ENCODE data around the gene TRIM68. TPM values are rescaled to one million over a fixed set of nuclear protein-coding genes. Genes with fewer than 3 reads are reported as not detected.

The TRIM68 gene
- total RNA-seq, 1 experiment from 2014 or later: 8.2 TPM

DNA sequence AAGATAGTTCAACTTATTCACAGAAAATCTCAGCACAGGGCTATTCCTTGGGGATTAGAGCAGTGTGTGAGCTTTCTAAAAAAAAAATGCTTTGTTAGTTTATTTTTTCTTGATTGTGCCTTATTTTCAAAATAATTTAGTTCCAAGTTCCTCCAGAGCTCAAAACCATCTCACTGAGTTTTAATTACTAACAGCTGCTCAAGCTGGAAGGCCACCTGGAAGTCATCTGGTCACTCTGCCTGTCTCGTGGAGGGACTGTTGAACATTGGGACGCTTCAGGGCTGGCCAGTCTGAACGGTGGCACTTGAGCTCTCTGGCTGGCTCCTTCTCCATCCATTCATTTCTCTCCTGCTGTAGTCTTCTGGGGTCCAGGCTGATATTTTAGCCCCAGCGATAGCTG lies 39.7 kb upstream of the TRIM68 start (continued):
- TF ChIP-seq, protein P1, sequence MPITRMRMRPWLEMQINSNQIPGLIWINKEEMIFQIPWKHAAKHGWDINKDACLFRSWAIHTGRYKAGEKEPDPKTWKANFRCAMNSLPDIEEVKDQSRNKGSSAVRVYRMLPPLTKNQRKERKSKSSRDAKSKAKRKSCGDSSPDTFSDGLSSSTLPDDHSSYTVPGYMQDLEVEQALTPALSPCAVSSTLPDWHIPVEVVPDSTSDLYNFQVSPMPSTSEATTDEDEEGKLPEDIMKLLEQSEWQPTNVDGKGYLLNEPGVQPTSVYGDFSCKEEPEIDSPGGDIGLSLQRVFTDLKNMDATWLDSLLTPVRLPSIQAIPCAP (CRISPR knock-in tag; IDR thresholded peaks at IDR 0.05): no peak
- TF ChIP-seq, protein P2, sequence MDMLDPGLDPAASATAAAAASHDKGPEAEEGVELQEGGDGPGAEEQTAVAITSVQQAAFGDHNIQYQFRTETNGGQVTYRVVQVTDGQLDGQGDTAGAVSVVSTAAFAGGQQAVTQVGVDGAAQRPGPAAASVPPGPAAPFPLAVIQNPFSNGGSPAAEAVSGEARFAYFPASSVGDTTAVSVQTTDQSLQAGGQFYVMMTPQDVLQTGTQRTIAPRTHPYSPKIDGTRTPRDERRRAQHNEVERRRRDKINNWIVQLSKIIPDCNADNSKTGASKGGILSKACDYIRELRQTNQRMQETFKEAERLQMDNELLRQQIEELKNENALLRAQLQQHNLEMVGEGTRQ (CRISPR knock-in tag; IDR thresholded peaks at IDR 0.05): no peak
- TF ChIP-seq, protein P3, sequence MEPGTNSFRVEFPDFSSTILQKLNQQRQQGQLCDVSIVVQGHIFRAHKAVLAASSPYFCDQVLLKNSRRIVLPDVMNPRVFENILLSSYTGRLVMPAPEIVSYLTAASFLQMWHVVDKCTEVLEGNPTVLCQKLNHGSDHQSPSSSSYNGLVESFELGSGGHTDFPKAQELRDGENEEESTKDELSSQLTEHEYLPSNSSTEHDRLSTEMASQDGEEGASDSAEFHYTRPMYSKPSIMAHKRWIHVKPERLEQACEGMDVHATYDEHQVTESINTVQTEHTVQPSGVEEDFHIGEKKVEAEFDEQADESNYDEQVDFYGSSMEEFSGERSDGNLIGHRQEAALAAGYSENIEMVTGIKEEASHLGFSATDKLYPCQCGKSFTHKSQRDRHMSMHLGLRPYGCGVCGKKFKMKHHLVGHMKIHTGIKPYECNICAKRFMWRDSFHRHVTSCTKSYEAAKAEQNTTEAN (CRISPR knock-in tag; IDR thresholded peaks at IDR 0.05): no peak

DNA sequence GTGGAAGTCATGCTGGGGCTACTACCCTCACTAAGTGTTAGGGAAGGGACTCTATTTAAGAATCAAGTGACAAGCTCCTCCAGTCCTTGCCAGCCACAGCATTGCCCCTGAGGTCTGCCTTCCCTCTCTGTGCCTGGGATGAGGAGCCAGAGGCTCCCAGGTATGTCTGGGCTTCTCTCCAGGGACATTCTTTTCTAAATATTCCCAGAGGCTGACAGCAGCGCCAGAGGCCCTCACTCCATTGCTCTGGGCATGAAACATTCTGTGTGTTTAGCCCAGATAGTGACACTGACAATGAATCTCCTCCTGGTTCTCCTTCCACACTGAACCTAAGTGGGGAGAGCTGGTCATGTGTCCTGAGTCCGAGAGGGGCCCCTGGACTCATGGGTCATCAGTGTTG lies 37.9 kb upstream of the TRIM68 start:
- TF ChIP-seq, protein P4, sequence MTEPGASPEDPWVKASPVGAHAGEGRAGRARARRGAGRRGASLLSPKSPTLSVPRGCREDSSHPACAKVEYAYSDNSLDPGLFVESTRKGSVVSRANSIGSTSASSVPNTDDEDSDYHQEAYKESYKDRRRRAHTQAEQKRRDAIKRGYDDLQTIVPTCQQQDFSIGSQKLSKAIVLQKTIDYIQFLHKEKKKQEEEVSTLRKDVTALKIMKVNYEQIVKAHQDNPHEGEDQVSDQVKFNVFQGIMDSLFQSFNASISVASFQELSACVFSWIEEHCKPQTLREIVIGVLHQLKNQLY (CRISPR knock-in tag; IDR thresholded peaks at IDR 0.05): no peak
- no peak for TF ChIP-seq HMGA2 (CRISPR knock-in tag; IDR thresholded peaks at IDR 0.05)
- TF ChIP-seq, protein P5, sequence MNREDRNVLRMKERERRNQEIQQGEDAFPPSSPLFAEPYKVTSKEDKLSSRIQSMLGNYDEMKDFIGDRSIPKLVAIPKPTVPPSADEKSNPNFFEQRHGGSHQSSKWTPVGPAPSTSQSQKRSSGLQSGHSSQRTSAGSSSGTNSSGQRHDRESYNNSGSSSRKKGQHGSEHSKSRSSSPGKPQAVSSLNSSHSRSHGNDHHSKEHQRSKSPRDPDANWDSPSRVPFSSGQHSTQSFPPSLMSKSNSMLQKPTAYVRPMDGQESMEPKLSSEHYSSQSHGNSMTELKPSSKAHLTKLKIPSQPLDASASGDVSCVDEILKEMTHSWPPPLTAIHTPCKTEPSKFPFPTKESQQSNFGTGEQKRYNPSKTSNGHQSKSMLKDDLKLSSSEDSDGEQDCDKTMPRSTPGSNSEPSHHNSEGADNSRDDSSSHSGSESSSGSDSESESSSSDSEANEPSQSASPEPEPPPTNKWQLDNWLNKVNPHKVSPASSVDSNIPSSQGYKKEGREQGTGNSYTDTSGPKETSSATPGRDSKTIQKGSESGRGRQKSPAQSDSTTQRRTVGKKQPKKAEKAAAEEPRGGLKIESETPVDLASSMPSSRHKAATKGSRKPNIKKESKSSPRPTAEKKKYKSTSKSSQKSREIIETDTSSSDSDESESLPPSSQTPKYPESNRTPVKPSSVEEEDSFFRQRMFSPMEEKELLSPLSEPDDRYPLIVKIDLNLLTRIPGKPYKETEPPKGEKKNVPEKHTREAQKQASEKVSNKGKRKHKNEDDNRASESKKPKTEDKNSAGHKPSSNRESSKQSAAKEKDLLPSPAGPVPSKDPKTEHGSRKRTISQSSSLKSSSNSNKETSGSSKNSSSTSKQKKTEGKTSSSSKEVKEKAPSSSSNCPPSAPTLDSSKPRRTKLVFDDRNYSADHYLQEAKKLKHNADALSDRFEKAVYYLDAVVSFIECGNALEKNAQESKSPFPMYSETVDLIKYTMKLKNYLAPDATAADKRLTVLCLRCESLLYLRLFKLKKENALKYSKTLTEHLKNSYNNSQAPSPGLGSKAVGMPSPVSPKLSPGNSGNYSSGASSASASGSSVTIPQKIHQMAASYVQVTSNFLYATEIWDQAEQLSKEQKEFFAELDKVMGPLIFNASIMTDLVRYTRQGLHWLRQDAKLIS (CRISPR knock-in tag; IDR thresholded peaks at IDR 0.05; ENCODE audit: borderline replicate concordance): no peak
- TF ChIP-seq, protein P6, sequence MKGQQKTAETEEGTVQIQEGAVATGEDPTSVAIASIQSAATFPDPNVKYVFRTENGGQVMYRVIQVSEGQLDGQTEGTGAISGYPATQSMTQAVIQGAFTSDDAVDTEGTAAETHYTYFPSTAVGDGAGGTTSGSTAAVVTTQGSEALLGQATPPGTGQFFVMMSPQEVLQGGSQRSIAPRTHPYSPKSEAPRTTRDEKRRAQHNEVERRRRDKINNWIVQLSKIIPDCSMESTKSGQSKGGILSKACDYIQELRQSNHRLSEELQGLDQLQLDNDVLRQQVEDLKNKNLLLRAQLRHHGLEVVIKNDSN (CRISPR knock-in tag; IDR thresholded peaks at IDR 0.05): no peak
- no peak for TF ChIP-seq JAZF1 (CRISPR knock-in tag; IDR thresholded peaks at IDR 0.05)
- TF ChIP-seq, protein P7, sequence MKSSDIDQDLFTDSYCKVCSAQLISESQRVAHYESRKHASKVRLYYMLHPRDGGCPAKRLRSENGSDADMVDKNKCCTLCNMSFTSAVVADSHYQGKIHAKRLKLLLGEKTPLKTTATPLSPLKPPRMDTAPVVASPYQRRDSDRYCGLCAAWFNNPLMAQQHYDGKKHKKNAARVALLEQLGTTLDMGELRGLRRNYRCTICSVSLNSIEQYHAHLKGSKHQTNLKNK (CRISPR knock-in tag; IDR thresholded peaks at IDR 0.05): no peak
- TF ChIP-seq ZNF396 (CRISPR knock-in tag; IDR thresholded peaks at IDR 0.05; ENCODE audit: borderline replicate concordance): no peak
- TF ChIP-seq, protein P8, sequence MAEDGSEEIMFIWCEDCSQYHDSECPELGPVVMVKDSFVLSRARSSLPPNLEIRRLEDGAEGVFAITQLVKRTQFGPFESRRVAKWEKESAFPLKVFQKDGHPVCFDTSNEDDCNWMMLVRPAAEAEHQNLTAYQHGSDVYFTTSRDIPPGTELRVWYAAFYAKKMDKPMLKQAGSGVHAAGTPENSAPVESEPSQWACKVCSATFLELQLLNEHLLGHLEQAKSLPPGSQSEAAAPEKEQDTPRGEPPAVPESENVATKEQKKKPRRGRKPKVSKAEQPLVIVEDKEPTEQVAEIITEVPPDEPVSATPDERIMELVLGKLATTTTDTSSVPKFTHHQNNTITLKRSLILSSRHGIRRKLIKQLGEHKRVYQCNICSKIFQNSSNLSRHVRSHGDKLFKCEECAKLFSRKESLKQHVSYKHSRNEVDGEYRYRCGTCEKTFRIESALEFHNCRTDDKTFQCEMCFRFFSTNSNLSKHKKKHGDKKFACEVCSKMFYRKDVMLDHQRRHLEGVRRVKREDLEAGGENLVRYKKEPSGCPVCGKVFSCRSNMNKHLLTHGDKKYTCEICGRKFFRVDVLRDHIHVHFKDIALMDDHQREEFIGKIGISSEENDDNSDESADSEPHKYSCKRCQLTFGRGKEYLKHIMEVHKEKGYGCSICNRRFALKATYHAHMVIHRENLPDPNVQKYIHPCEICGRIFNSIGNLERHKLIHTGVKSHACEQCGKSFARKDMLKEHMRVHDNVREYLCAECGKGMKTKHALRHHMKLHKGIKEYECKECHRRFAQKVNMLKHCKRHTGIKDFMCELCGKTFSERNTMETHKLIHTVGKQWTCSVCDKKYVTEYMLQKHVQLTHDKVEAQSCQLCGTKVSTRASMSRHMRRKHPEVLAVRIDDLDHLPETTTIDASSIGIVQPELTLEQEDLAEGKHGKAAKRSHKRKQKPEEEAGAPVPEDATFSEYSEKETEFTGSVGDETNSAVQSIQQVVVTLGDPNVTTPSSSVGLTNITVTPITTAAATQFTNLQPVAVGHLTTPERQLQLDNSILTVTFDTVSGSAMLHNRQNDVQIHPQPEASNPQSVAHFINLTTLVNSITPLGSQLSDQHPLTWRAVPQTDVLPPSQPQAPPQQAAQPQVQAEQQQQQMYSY (CRISPR knock-in tag; IDR thresholded peaks at IDR 0.05): no peak
- TF ChIP-seq, protein P9, sequence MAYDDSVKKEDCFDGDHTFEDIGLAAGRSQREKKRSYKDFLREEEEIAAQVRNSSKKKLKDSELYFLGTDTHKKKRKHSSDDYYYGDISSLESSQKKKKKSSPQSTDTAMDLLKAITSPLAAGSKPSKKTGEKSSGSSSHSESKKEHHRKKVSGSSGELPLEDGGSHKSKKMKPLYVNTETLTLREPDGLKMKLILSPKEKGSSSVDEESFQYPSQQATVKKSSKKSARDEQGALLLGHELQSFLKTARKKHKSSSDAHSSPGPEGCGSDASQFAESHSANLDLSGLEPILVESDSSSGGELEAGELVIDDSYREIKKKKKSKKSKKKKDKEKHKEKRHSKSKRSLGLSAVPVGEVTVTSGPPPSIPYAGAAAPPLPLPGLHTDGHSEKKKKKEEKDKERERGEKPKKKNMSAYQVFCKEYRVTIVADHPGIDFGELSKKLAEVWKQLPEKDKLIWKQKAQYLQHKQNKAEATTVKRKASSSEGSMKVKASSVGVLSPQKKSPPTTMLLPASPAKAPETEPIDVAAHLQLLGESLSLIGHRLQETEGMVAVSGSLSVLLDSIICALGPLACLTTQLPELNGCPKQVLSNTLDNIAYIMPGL (CRISPR knock-in tag; IDR thresholded peaks at IDR 0.05): no peak
- TF ChIP-seq, protein P10, sequence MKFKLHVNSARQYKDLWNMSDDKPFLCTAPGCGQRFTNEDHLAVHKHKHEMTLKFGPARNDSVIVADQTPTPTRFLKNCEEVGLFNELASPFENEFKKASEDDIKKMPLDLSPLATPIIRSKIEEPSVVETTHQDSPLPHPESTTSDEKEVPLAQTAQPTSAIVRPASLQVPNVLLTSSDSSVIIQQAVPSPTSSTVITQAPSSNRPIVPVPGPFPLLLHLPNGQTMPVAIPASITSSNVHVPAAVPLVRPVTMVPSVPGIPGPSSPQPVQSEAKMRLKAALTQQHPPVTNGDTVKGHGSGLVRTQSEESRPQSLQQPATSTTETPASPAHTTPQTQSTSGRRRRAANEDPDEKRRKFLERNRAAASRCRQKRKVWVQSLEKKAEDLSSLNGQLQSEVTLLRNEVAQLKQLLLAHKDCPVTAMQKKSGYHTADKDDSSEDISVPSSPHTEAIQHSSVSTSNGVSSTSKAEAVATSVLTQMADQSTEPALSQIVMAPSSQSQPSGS (CRISPR knock-in tag; IDR thresholded peaks at IDR 0.05; ENCODE audit: borderline replicate concordance, low read depth): no peak
- no peak for TF ChIP-seq PRRX2 (CRISPR knock-in tag; IDR thresholded peaks at IDR 0.05)
- TF ChIP-seq NR1H2 (CRISPR knock-in tag; IDR thresholded peaks at IDR 0.05): no peak
- no peak for TF ChIP-seq FOXJ3 (CRISPR knock-in tag; IDR thresholded peaks at IDR 0.05; ENCODE audit: borderline replicate concordance)
- TF ChIP-seq, protein P2 (CRISPR knock-in tag; IDR thresholded peaks at IDR 0.05): no peak

More for the DNA sequence above, 37.9 kb upstream of the TRIM68 start:
- Mint-ChIP-seq H3K4me3 (no peak overlapping the region), H3K27ac (no peak overlapping the region), H3K27me3 (ENCODE audit: low read depth) (peaks cover 3% of the 10 kb centered on the region; the same call in 1 of the 2 replicates), H3K9me3 (no peaks in the 10 kb centered on the region), H3K36me3 (no peaks in the 10 kb centered on the region), H3K4me1 (peaks cover 13% of the 10 kb centered on the region)
- POLR2A ChIA-PET: no interaction called here
- ATAC-seq (no peak), DNase-seq (ENCODE audit: low spot score) (no peak)
- CTCF ChIA-PET: interaction anchor here (1.9 kb wide), 1 partner anchor 9 kb away, joined by 6 read pairs; no protein-coding TSS in a partner anchor

All from WTC11 (cell line).